Progenitor cell of endocrine pancreas (in vitro differentiated cells): Measurements from ENCODE around the gene MRPL12. TPM values are rescaled to one million over a fixed set of nuclear protein-coding genes. Genes with fewer than 3 reads are reported as not detected.

Experiments
- DNase-seq: peaks from one replicate; pipeline ENCODE4 v3.0.0; 2021; ENCODE audit warnings: low spot score; ENCODE audit not compliant: unreplicated experiment
- H3K27ac Mint-ChIP-seq: 2 replicates; pipeline ENCODE4 v1.8.0; 2021; ENCODE audit warnings: mild to moderate bottlenecking, moderate library complexity, mixed read lengths
- H3K27me3 Mint-ChIP-seq: 2 replicates; pipeline ENCODE4 v1.8.0; 2021; ENCODE audit warnings: mixed read lengths
- H3K36me3 Mint-ChIP-seq: 2 replicates; pipeline ENCODE4 v1.8.0; 2022; ENCODE audit warnings: mixed read lengths; ENCODE audit not compliant: insufficient read depth
- H3K4me1 Mint-ChIP-seq: 2 replicates; pipeline ENCODE4 v1.8.0; 2021; ENCODE audit warnings: low read depth, mixed read lengths
- H3K4me3 Mint-ChIP-seq: 2 replicates; pipeline ENCODE4 v1.8.0; 2021; ENCODE audit warnings: low read depth, mild to moderate bottlenecking, moderate library complexity, mixed read lengths
- H3K9me3 Mint-ChIP-seq: 2 replicates; pipeline ENCODE4 v1.8.0; 2021; ENCODE audit warnings: low read depth, mixed read lengths
- CTCF ChIP-seq: fragments of 200-600 bp; sonication (generic); IDR thresholded peaks from one replicate; pipeline ENCODE4 v1.5.0; 2021; ENCODE audit warnings: antibody characterized with exemption, mild to moderate bottlenecking; ENCODE audit not compliant: unreplicated experiment
- total RNA-seq: library from RNA; stranded (reverse); gene quantifications from 2 replicates; pipeline ENCODE4 v1.2.1, GENCODE V29; 2021

MRPL12 gene
- total RNA-seq, 1 donor from 2014 or later: 63.6 TPM

DNA sequence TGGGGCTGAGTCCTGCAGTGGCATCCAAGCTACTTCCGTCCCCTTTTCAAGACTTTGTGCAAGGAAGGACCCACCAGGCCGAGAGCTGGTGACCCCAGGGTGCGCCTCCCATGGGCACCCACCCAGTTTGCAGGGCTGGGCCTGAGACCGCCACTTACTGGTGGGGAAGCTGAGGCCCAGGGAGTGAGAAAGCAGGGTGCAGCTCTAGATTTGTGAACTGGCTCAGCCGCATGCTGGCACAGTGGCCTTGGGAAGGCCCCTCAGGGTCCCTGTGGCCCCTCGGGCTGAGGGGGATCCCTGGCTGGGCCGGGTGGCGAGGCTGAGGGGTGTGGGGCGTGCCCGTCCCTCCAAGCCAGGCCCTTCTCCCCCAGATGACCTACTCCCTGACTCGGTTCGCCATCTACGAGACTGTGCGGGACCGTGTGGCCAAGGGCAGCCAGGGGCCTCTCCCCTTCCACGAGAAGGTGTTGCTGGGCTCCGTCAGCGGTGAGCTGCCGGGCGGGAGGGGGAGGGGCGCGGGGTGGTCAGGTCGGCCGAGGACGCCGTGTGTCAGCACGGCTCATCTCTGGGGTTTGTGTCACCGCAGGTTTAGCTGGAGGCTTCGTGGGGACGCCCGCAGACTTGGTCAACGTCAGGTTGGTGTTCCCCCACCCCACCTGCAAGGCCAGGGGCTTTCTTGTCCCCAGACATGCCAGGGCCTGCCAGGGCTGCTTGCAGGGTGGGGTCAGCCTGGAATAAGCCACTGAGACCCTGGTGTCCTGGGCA lies 12.1 kb downstream of the MRPL12 start:
- no peak for DNase-seq
- H3K4me3 Mint-ChIP-seq: no peak overlapping the region
- no peak for TF ChIP-seq CTCF
- peaks cover 1% of the 10 kb centered on the region for H3K36me3 Mint-ChIP-seq
- H3K27me3 Mint-ChIP-seq: peaks cover 5% of the 10 kb centered on the region
- H3K27ac Mint-ChIP-seq: no peak overlapping the region
- H3K4me1 Mint-ChIP-seq: peaks cover 20% of the 10 kb centered on the region
- no peaks in the 10 kb centered on the region for H3K9me3 Mint-ChIP-seq

- no peak for DNase-seq
- no peaks in the 10 kb centered on the region for H3K27me3 Mint-ChIP-seq
- H3K36me3 Mint-ChIP-seq: peaks cover 1% of the 10 kb centered on the region
Observed at GRCh38 chr17:81715872-81716673, 12.9 kb downstream of the MRPL12 start.

DNA sequence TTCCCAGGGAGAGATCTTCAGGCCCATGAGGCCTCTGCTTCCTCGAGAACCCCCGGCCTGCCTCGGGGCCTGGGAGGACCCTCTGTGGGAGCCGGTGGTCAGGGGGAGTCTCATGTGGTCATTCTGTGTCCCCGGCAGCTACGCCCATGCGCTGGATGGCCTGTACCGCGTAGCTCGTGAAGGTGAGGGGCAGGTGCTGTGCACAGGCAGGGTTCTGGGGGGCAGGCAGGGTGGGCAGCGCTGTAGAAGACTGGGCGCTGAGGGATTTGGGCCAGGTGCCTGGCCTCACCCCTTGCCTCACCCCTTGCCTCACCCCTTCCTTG lies 13.5 kb downstream of the MRPL12 start:
- H3K9me3 Mint-ChIP-seq: no peaks in the 10 kb centered on the region
- peaks cover 1% of the 10 kb centered on the region for H3K36me3 Mint-ChIP-seq
- peaks cover 12% of the 10 kb centered on the region for H3K4me1 Mint-ChIP-seq
- TF ChIP-seq CTCF: no peak
- no peak overlapping the region for H3K4me3 Mint-ChIP-seq
- DNase-seq: no peak
- H3K27ac Mint-ChIP-seq: no peak overlapping the region
- H3K27me3 Mint-ChIP-seq: no peaks in the 10 kb centered on the region

More at GRCh38 chr17:81715872-81716673, 12.9 kb downstream of the MRPL12 start:
- H3K4me3 Mint-ChIP-seq: no peak overlapping the region
- TF ChIP-seq CTCF: no peak
- H3K4me1 Mint-ChIP-seq: peaks cover 13% of the 10 kb centered on the region
- H3K27ac Mint-ChIP-seq: no peak overlapping the region
- no peaks in the 10 kb centered on the region for H3K9me3 Mint-ChIP-seq

- no peak overlapping the region for H3K27ac Mint-ChIP-seq
- peaks cover 1% of the 10 kb centered on the region for H3K36me3 Mint-ChIP-seq
- H3K4me1 Mint-ChIP-seq: peaks cover 12% of the 10 kb centered on the region
- H3K27me3 Mint-ChIP-seq: no peaks in the 10 kb centered on the region
- no peak for TF ChIP-seq CTCF
- no peak overlapping the region for H3K4me3 Mint-ChIP-seq
- H3K9me3 Mint-ChIP-seq: no peaks in the 10 kb centered on the region
- no peak for DNase-seq
Observed at GRCh38 chr17:81717049-81717765, 14.0 kb downstream of the MRPL12 start.

DNA sequence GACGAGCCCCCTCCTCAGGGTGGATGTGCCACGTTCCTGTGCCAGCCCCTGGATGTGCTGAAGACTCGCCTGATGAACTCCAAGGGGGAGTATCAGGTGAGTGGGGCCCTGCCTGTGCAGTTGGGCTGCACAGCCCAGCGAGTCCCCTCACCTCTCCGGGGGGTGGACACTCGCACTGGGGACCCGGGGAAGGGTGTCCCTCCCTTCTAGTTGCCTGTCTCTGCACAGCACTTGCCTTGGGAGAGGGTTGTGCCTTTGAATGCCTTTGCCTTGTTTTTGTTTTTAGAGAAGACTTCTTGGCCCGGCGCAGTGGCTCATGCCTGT lies 14.6 kb downstream of the MRPL12 start:
- peaks cover 1% of the 10 kb centered on the region for H3K36me3 Mint-ChIP-seq
- no peak overlapping the region for H3K27ac Mint-ChIP-seq
- H3K9me3 Mint-ChIP-seq: no peaks in the 10 kb centered on the region
- H3K4me3 Mint-ChIP-seq: no peak overlapping the region
- no peak for DNase-seq
- no peaks in the 10 kb centered on the region for H3K27me3 Mint-ChIP-seq
- TF ChIP-seq CTCF: no peak
- H3K4me1 Mint-ChIP-seq: peaks cover 11% of the 10 kb centered on the region
